ENCODE measurements around the gene FOXP1. TPM values are rescaled to one million over a fixed set of nuclear protein-coding genes. Genes with fewer than 3 reads are reported as not detected.

The FOXP1 gene
- total RNA-seq, 1 donor from 2014 or later = 74.2 TPM

GRCh38 chr3:70952033-70952747, 631.3 kb downstream of the FOXP1 start:
- no peak for DNase-seq (ENCODE audit: low spot score)

- DNase-seq (ENCODE audit: low spot score) = no peak
Observed at GRCh38 chr3:70951316-70951715, 632.2 kb downstream of the FOXP1 start.

- no peak for DNase-seq (ENCODE audit: low spot score)
Observed at GRCh38 chr3:70947579-70947978, 635.9 kb downstream of the FOXP1 start.

GRCh38 chr3:70943886-70944285, 639.6 kb downstream of the FOXP1 start:
- no peak for DNase-seq (ENCODE audit: low spot score)

- DNase-seq (ENCODE audit: low spot score) = no peak
Observed at GRCh38 chr3:70933105-70933810, 650.3 kb downstream of the FOXP1 start.

- DNase-seq (ENCODE audit: low spot score) = no peak
Observed at GRCh38 chr3:70930066-70930465, 653.5 kb downstream of the FOXP1 start.

GRCh38 chr3:70927239-70927638, 656.3 kb downstream of the FOXP1 start:
- DNase-seq (ENCODE audit: low spot score) = no peak

GRCh38 chr3:70926835-70927234, 656.7 kb downstream of the FOXP1 start:
- DNase-seq (ENCODE audit: low spot score) = no peak

GRCh38 chr3:70919661-70920060, 663.9 kb downstream of the FOXP1 start:
- DNase-seq (ENCODE audit: low spot score) = no peak

GRCh38 chr3:70919091-70919490, 664.4 kb downstream of the FOXP1 start:
- DNase-seq (ENCODE audit: low spot score) = no peak

GRCh38 chr3:70916375-70917055, 667.0 kb downstream of the FOXP1 start:
- DNase-seq (ENCODE audit: low spot score) = no peak

GRCh38 chr3:70914862-70915261, 668.7 kb downstream of the FOXP1 start:
- DNase-seq (ENCODE audit: low spot score) = no peak

GRCh38 chr3:70911719-70912118, 671.8 kb downstream of the FOXP1 start:
- no peak for DNase-seq (ENCODE audit: low spot score)

- DNase-seq (ENCODE audit: low spot score) = no peak
Observed at GRCh38 chr3:70905491-70905890, 678.0 kb downstream of the FOXP1 start.

Small RNA genes lying within 50 kb of the gene (microRNA-seq; reads per million reads assigned to microRNA genes)
- not detected for gene MIR1284 (ENCODE audit: borderline number of aligned reads)

Other genes with a start within 250 kb of the FOXP1 start
- 34.9 TPM for gene EIF4E3, start 141.7 kb upstream of the FOXP1 start, total RNA-seq
- gene GPR27, start 170.1 kb upstream of the FOXP1 start, total RNA-seq = 1.5 TPM
- 9.8 TPM for gene PROK2, start 201.4 kb upstream of the FOXP1 start, total RNA-seq

Data from mesenteric fat pad (tissue), 1 donor.